Cardiac septum (tissue), 1 donor: ENCODE measurements around the gene PSMC3. TPM values are rescaled to one million over a fixed set of nuclear protein-coding genes. Genes with fewer than 3 reads are reported as not detected.
"Not testable (repeated sequence)": the region's sequence is repeated elsewhere in the genome, so short reads cannot be mapped to it uniquely, and the experiment has no call there.

Source experiments
- DNase-seq: peaks from one replicate; pipeline ENCODE4 v3.0.0-alpha.2; 2020; ENCODE audit warnings: low spot score
- intact Hi-C: fragments of 100-400 bp; cut with DNase I; formaldehyde crosslinking; loops from one replicate; pipeline ENCODE4 v1.14.0; 2022
- long read RNA-seq: library from polyadenylated mRNA; unstranded; transcript quantifications from one replicate; pipeline ENCODE4 v2.0.0, GENCODE V29; 2021
- total RNA-seq: library from RNA; stranded (reverse); fragmentation: NEBNext Ultra II Directional; extraction: Animal tissue kit (Norgen Biotek cat#: 25700); gene quantifications from one replicate; pipeline ENCODE4 v1.2.1, GENCODE V29; 2021
- donor health status: DM: no; HTN: no; CAD: no.

PSMC3 gene
- 132 TPM for total RNA-seq
- long read RNA-seq, transcript PSMC3-212 (12 exons, 1,373 nt) = major isoform, 234 of 267 reads
- long read RNA-seq, partial matches to known transcripts = 21 of 267 reads
- long read RNA-seq, other reads (novel, unspliced or antisense) = 12 of 267 reads

DNA sequence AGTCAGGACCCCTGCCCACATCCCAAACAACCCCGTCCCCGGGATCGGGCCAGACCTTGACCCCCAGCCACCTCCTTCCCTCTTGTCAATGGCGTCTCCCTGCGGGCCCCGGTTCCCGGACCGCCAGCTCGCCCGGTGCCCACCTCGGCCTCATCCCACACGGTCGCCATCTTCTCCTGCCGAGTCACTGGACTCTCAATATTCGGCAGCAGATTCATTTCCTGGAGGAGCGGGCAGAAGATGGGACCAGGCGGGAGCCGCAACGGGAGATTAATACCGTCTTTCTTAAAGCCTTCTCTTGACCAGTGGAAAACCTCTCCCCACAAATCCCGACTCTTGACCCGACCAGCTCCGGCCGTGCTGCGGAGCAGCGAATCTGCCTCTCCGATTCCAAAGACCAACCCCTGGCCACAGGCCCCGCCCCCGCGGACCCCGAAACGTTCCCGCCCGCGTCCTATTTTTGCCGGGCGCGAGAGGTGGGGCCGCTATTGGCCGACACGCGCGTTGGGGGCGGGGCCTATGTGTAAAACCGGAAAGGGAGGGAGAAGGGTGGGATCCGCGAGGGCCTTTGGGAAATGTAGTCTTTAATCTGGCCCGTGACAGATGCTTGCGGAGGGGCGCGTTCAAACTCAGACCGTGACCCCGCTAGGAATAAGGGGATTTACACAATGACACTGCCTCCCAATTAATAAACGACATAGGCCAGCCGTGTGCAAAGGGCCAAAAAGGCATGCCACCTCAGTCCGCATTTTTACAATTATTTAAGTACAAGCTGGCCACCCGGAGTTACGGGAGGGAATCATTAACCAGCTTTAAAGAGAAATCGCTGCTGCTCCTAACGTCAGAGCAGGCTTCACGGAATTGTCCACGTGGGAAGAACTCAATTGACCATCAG lies at the start of gene PSMC3:
PSMC3 (minus strand) TSS at position 378 of the 895 bp plus-strand sequence; CDS start at position 218, 160 bp downstream.
- peak; percentile 99 for DNase-seq
- intact Hi-C loops = loop anchor here (2.0 kb wide), 1 partner anchor 18 kb away; the partner anchor contains the start of gene SLC39A13

DNA sequence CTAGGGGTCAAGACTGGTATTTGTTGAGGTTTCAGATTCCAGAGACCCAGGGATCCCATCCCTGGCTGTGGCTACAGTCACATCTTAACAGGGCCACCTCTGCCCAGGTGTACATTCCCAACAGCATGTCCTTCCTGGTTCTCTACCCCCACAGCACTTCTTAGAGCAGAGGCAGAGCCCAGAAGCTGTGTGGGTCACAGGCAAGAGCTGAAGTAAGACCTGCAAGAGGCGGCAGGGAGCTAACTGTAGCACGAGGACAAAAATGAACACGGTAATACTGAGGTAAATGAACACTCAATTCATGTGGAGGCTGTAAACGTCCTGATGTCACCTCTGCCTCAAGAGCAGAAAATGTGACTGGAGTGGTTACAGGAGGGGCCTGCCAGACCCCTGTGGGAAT lies 44.4 kb upstream of the PSMC3 start:
- no peak for DNase-seq

DNA sequence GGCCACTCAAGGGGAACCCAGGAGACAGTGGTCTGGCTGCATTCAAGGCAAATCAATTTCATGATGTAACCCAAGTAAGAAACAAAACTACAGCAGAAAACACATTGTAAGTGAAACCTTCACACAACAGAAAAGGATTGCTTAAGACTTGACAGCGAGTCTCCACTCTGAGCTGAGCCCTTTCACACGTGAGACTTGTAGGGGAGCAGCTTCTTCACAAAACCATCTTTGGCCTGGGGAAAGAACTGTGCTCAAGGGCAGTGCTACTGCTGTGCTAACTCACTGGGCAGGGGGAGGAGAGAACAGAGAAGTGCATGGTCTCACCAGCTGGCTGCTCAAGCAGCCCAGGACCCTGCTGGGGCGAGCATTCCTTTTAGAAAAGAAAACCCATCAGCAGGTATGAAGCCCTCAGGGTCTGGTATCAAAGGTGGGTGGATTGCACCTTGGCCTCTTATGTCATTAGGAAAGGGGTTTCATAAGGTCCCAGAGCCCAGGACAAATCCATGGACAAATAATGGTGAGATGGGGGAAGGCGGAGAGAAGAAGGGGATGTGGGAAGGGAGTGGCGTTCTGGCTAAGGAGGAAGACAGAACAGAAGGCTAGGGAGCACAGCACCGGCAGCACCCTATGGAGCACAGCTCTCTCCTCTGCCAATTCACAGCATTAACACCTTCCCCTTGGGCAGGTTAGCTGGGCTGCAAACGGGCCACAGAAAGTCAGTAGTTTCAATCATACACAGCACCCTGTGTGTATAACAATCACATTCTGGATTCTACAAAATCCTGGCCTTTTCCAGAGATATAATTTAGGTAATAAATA lies 43.3 kb upstream of the PSMC3 start:
- no peak for DNase-seq
- intact Hi-C loops = loop anchor here (5.0 kb wide), 1 partner anchor 83 kb away; the partner anchor contains the start of gene CELF1

More for the DNA sequence above, 44.4 kb upstream of the PSMC3 start:
- intact Hi-C loops = no loop called here

DNA sequence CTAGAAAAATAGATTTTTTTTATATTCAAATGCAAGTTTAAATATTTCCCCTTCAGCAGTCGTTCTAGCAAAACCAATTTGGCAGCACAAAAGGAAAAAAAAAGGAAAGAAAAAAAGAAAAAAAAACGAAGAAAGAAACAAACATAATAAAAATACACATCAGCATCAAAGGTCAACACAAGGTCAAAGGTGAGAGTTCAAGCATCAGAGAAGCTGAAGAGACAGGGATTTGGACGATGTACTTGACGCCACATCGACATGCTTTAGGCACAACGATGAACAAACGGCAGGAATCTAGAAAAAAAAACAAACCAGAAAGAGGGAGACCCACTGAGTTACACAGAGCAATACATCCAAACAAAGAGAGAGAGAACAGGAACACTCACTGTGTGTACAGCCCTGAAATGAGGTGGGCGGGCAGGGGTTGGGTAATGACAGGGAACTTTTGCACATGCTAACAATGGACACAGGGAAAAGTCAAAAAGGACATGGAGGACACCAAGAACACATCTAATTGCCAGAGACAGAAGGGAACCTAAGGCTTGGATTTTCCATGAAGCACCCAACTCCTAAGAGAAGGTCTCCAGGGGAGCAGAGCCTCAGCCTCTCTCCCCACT lies 42.5 kb upstream of the PSMC3 start:
- DNase-seq = no peak
- intact Hi-C loops = loop anchor here (5.0 kb wide), 1 partner anchor 84 kb away; the partner anchor contains the start of gene CELF1

- intact Hi-C loops = loop anchor here (5.0 kb wide), 1 partner anchor 85 kb away; the partner anchor contains the start of gene CELF1
- DNase-seq = no peak
Observed at GRCh38 chr11:47467357-47467756, 41.1 kb upstream of the PSMC3 start.

GRCh38 chr11:47466701-47467250 lies 40.5 kb upstream of the PSMC3 start:
- intact Hi-C loops = loop anchor here (5.0 kb wide), 1 partner anchor 86 kb away; the partner anchor contains the start of gene CELF1
- no peak for DNase-seq

DNA sequence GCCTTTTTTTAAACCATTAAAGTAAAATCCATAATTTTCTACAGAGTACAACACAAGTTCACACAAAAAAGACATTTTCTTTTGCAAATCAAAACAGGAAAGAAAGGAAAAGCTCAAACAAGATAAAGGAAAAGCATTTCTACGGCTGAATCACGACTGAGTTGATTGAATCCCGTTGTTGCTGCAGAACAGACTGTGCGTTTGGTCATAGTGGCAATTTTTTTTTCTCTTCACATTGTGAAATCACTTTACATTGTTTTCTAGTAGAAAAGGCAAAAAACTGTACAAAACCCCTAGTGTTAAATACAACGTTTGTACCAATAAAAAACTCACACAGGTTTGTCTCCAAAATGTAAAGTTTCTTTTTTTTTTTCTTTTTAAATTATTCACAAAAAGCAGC lies 40.0 kb upstream of the PSMC3 start:
- intact Hi-C loops = loop anchor here (5.0 kb wide), 1 partner anchor 86 kb away; the partner anchor contains the start of gene CELF1
- DNase-seq = no peak

- intact Hi-C loops = no loop called here
- DNase-seq = no peak
Observed at GRCh38 chr11:47464483-47464882, 38.2 kb upstream of the PSMC3 start.

- intact Hi-C loops = no loop called here
- DNase-seq = no peak
Observed at GRCh38 chr11:47461876-47462275, 35.6 kb upstream of the PSMC3 start.

GRCh38 chr11:47460571-47461235 lies 34.5 kb upstream of the PSMC3 start:
- no peak for DNase-seq
- intact Hi-C loops = no loop called here

- intact Hi-C loops, DNase-seq: not testable (repeated sequence)
Observed at GRCh38 chr11:47454258-47454671, 28.0 kb upstream of the PSMC3 start.

DNA sequence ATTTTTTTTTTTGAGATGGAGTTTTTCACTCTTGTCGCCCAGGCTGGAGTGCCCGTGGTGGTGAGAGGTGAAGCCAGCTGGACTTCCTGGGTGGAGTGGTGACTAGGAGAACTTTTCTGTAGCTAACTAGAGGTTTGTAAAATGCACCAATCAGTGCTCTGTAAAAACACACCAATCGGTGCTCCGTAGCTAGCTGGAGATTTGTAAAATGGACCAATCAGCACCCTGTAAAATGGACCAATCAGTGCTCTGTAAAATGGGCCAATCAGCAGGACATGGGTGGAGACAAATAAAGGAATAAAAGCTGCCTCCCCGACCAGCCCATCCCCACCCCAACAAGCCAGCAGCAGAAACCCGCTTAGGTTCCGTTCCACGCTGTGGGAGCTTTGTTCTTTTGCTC lies 27.1 kb upstream of the PSMC3 start:
- DNase-seq = no peak

DNA sequence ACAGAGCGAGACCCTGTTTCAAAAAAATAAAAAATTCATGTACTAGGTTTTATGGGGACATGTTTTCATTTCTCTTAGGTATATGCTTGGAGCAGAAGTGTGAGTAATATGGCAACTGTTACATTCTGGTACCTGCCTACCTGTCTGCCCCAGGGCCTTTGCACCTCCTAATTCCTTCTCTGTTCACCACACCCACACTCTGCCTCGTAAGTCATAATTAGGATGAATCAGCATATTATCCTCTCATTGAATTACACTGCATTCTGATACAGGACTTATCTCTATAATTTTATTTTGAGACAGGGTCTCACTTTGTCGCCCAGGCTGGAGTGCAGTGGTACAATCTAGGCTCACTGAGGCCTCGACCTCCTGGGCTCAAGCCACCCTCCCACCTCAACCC lies 25.8 kb upstream of the PSMC3 start:
- intact Hi-C loops = loop anchor here (2.0 kb wide), 1 partner anchor 77 kb away; no protein-coding TSS in a partner anchor
- DNase-seq = no peak

More for the DNA sequence above, 27.1 kb upstream of the PSMC3 start:
- intact Hi-C loops = loop anchor here (2.0 kb wide), 1 partner anchor 79 kb away; no protein-coding TSS in a partner anchor

DNA sequence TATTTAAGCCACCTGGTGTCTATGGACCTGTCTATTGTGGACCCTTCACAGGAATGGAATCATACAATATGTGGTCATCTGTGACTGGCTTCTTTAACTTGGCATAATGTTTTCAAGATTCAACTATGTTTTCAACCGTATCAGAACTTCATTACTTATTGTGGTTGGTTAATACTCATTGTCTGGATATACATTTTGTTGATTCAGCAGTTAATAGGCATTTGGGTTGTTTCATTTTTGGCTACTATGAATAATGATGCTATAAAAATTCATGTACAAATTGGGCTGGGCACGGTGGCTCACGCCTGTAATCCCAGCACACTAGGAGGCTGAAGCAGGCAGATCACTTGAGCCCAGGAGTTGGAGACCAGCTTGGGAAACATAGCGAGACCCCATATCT lies 25.2 kb upstream of the PSMC3 start:
- intact Hi-C loops = no loop called here
- DNase-seq = no peak

- intact Hi-C loops = no loop called here
- no peak for DNase-seq
Observed at GRCh38 chr11:47449541-47449940, 23.3 kb upstream of the PSMC3 start.

- DNase-seq = no peak
- intact Hi-C loops = no loop called here
Observed at GRCh38 chr11:47448566-47449427, 22.6 kb upstream of the PSMC3 start, which contains the start of gene RAPSN. RAPSN (minus strand) TSS chr11:47449136; CDS start chr11:47448964, 172 bp downstream.

DNA sequence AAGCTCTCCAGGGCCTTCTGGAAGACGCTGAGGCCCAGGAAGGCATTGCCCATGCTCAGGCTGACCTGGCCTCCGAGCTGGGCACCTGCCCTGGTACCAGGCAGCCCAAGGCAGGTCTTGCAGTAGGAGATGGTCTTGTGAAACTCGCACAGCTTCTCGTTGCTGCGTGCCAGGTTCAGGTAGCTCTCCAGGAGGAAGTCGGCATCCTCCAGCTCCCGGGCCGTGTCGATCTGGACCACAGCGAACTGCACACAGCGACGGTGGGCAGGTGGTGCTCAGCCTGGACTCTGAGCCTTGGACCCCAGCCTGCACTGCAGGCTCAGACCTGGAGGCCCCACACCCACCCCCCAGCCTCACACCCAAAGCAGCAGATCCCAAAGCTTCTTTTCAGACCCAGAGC lies 21.7 kb upstream of the PSMC3 start:
- DNase-seq = no peak
- intact Hi-C loops = no loop called here
